GM19240 (cell line): ENCODE measurements around the gene IP6K1.

Experiments
- DNase-seq: peaks from one replicate; pipeline ENCODE4 v3.0.0; 2011; ENCODE audit warnings: low spot score; ENCODE audit not compliant: insufficient read length

The IP6K1 gene

DNA sequence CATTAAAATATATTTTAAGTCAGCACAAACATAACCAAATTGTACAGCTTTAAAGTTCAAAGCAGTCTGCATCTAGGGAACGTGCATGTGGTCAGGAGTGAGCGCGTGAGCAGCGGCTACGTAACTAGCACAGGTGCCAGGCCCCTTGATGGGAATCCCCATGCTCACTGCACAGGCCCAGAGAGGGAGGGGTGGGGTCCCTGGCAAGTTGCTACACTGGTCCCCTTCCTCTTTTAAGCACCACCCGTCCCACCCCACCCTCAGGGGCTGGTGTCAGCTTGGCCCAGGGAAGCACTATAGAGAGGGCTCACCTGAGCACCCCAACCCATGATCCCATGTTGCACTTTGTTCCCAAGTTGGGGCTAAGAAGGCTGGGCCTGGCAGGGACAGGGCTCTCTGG lies 61.8 kb downstream of the IP6K1 start:
- DNase-seq = no peak

DNA sequence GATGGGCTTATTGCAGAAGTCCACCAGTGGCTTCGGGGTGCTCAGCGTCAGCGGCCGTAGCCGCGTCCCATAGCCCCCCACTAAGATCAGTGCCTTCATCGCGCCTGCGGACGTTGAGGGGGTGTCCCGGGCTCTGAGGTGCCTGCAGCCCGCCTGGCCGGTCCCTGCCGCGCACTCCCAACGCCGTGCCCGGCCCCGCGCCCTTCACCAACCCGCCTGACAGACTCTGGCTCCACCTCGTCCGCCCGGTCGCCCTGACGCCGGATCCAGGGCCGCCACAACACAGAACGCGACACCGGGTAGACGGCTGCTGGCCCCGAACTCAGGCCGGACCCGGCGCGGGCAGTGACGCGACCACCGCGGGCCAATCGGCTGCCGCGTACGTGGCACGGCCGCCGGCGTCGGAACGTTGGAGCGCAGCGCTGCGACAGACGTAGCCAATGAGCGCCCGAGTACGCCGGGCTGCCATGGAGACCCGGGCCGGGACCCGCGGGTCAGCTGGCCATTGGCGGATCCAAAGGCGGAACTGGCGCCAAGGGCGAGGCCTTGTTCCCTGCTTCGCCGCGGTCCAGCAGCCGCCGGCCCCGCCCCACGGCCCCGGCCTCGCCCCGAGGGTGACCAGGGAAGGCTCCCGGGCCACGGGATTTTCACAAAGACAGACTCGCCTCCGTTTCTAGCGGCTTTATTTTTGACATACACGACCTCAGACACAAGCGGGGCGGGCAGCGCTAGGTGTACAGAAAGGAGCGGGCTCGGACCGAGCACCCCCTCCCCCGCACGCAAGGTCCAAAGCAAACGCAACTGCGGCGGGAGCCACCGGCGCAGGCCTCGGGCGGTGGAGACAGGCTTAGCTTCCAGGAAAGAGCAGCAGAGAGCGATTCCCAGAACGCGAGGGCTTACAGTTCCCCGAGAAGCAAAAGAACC lies 62.5 kb downstream of the IP6K1 start, which contains the start of gene GMPPB:
GMPPB (minus strand) TSS at position 324 of the 924 bp plus-strand sequence; CDS start at position 99, 225 bp downstream.
- peak; percentile 98 for DNase-seq

DNA sequence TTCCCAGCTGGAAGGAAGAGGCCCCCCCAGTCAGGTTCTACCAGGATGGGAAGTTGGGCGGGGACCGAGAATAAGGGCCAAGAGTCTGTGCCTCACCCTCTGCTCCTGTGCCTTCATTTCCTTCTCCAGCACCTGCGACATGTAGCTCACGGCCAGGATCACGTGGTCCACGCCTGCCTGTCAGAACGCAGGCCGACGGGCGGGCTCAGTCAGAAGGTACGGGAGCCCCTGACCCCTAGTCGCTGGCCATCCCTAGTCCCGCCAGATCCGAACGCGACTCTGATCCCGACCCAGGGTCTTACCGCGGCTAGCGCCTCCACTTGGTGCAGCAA lies 63.1 kb downstream of the IP6K1 start:
- peak; percentile 56 for DNase-seq

DNA sequence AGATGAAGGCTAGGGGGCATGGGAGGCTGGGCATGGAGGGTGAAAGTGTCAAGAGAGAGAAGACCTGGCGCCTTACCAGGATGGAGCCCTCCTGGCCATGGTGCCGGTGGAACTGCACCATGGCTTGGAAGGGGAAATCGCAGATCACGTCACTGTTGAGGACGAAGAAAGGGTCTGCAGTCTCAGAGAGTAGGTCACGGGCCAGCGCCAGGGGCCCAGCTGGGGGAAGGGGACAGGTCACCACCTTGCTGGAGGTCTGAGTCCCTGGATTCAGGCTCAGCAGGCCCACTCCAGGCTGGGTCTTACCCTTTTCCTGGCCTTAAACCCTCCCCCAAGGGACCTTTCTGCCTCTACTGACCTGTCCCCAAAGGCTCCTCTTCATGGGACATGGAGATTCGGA lies 63.4 kb downstream of the IP6K1 start:
- no peak for DNase-seq

DNA sequence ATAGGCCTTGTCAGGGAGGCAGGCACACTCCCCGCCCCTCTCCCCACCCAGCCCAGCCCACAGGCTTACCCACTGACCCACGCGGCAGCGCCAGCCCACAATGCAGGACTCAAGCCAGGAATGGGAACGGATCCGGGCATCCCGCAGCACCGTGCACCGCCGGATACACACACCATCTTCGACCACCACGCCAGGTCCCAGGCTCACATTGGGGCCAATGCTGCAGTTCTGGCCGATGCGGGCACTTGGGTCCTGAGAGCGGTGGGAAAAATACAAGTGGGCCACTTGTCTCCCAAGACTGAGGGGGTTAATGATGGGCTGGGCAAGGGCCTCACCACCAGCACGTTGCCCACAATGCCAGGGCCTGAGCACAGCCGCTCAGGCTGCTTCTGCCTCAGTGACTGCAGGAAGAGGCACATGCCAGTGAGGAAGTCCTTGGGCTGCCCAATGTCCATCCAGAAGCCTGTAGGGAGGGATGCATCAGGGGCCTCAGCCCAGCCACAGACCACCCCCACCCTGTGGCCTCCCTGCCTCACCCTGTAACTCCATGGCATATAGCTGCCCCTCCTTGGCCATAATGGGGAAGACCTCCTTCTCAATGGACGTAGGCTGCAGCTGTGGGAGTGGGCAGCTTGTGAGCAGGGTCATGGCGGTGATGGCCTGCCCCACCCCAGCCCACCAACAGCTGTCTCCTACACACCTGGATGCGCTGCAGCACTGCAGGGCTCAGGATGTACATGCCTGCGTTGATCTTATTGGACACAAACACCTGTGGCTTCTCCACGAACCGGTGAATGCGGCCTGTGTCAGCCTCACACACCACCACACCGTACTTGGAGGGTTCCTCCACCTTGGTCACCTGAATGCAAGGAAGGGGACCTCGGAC lies 64.2 kb downstream of the IP6K1 start:
- DNase-seq = no peak

DNA sequence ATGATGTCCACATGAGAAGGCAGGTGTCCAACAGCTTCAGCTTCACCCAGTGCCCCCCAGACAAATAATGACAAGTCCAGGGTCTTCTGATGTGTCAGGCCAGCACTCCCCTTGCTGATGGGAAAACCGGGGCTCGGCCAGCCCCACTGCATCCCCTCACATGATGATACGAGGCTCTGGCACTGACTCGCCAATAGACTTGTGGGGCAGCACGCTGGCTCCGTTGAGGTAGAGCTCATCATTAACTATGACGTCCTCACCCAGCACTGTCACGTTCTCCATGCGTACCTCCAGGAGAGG lies 64.8 kb downstream of the IP6K1 start:
- DNase-seq = no peak

DNA sequence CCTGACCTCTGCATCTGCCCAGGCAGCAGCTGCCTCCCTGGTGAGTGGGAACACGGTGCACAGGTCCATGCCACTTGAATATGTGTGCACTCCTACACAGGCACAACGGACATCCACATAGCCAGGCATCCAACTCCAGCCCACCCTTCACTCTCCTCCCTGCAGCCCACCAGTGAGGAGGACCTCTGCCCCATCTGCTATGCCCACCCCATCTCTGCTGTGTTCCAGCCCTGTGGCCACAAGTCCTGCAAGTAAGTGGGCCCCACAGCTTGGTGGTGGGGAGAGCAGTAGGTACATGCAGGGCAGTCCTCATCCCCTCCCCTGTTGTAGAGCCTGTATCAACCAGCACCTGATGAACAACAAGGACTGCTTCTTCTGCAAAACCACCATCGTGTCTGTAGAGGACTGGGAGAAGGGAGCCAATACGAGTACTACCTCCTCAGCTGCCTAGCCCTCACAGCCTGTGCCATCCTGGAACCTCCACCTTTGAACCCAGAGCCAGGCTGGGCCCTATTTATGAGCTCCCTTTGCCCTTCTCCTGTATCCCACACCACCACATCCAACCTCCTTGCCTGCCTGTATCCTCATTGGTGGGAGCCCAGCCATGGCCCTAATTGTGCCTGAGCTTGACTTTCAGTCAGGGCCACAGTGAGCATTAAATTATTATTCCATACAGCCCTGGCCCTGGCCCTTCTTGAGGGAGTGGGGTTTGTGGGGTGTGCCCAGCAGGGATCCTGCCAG lies 65.3 kb downstream of the IP6K1 start:
- no peak for DNase-seq

DNA sequence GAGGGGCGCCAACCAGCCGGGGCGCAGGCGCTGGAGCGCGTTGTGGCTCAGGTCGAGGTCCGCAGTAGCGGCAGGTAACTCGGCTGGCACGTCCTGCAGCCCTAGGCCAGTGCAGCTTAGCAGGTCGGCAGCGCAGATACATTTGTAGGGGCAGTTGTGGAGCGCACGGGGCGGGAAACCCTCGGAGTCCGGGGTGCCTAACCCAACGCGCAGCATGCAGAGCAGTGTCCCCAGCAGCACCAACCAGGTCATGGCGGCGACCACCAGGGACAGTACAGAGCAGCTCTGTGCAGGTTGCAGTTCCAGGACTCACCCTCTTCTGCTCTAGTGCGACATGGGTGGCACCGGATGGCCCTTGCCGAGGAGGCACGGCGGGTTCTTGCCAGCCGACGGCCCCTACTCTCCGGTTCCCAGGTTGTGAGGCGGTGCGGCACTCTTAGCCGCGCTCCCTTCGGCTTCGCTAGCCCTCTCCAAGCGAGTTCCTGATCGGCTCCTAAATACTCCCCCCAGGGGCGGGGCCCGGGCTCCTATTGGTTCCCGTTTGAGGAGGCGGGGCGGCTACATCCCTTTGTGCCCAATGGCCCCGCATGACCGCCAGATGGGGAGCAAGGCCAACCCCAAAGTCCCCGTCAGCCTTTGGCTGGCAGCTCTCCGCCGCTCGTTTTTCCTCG lies 67.0 kb downstream of the IP6K1 start, which contains the start of gene AMIGO3:
AMIGO3 (minus strand) TSS at position 471 of the 671 bp plus-strand sequence; CDS start at position 252, 219 bp downstream.
- DNase-seq = peak; percentile 88

DNA sequence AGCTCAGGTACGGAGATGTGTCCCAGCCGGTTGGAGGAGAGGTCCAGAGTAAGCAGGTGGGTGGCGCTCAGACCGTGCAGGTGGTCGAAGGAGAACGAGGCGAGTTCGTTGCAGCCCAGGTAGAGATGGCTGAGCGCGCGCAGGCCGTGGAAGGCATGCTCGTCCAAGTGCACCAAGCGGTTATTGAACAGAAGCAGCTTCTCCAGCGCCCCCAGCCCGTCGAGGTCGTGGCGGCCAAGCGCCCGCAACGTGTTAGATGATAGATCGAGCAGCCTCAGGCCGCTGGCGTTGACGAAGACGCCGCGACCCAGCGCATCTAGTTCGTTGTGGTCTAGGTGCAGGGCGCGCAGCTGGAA lies 67.5 kb downstream of the IP6K1 start:
- no peak for DNase-seq

DNA sequence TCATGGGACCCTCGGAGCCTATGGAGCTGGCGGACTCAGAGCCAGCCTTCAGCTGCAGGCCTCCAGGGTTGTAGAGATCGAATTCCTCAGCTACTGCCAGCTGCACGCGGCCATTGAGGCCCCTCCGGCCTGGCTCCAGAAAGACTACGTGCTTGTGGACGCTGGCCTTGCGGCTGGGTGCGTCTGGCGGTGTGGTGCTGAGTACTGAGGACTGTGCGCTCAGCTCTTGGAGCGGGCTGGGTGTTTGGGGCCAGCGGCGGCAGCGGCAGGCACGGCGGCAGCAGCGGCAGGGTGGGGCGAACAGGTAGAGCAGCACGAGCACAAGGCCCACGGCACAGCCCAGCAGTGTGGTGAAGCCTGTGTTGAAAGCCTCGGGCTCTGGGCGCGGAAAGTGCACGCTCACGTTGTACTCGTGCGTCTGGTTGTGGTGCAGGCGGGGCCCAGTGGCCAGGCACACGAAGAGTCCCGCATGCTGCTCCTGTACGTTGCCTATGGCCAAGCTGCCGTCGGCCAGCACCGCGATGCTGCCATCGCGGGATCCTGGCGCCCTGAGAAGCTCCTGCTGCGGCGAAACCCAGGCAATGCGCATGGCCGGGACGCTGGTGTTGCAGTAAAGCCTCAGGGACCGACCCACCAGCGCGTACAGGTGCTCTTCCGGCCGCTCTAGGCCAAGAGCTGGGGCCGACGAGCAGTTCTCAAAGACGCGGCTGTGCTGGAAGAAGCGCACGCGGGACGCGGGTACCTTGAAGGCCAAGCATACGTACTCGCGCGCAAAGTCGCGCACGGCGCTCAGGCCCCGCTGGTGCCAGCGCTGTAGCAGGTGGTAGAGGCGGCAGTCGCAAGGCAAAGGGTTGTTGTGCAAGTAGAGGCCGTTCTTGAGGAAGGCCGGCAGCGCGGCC lies 68.1 kb downstream of the IP6K1 start:
- DNase-seq = no peak

DNA sequence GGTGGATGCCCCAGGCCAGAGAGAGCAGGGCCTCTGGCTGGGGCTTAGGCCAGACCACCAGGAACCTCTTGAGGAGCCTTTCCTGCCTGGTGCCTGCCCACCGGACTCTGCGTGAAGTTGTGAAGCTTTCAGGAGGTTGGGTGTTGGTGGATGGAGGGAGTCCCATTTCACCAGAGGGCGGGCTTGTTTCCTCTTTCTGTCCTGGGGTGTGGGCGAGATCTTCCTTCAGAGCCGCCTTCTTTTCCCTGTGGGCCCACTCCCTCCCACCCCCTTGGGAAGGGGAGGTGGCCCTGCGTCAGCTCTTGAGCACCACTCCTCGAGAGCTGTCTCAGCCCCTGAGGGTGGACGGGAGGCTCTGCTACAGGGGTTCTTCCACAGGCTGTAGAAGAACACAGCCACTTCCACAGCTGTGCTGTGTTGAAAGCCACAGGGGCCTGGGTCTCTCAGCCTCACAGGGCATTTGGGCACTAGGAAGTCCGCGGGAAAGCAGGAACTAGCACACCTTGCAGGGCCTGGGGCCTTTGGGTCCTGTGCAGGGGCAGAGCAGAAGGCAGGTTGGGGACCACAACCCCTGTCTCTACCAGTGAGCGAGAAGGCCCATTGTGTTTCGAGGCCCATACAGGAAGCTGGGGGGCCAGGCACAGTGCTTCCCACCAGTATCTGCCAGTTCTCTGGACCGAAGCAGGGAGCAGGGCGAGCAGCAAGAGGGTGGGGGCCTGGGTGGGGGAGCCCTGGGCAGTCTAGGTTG lies 69.0 kb downstream of the IP6K1 start:
- no peak for DNase-seq

DNA sequence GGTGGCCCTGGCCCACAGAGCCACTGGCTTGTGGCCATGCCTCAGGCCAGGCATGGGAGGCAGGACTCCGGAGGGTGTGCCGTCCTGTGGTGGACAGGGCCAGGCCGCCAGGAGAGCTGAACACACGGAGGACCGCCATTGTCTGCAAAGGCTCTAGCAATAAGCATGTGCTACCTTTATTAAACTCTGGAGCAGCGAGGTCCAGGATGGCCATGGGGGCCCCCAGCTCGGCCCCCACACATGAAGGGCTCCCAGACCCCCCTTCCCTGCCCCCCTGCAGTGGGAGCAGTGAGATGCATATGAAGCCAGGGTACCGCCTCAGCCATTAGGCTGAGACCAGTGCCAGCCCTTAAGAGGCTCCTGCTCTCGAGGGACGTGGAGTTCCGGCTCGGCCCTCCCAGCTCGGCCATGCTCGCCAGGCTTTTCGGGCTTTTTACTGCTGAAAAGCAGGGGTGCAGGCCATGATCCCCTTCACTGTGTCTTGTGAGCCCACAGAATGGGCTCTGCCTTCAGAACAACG lies 69.6 kb downstream of the IP6K1 start:
- no peak for DNase-seq

DNA sequence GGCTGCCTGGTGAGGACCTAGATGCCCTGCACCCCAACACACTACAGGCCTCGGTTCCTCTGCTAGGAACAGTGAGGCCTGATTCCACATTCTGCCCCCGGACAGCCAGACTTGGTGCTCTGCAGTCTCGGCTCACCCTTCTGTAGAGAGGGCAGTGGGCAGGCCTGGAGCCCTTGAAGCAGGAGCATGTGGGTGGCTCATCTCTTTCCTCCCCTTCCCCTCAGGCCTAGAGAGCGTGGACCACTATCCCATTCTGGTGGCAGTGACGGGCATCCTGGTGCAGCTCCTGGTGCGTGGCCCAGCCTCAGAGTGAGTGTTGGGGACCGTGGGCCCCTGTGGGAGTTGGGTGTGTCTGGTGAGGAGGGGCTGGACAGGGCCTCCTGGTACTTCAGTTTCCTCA lies 70.2 kb downstream of the IP6K1 start:
- DNase-seq = no peak

DNA sequence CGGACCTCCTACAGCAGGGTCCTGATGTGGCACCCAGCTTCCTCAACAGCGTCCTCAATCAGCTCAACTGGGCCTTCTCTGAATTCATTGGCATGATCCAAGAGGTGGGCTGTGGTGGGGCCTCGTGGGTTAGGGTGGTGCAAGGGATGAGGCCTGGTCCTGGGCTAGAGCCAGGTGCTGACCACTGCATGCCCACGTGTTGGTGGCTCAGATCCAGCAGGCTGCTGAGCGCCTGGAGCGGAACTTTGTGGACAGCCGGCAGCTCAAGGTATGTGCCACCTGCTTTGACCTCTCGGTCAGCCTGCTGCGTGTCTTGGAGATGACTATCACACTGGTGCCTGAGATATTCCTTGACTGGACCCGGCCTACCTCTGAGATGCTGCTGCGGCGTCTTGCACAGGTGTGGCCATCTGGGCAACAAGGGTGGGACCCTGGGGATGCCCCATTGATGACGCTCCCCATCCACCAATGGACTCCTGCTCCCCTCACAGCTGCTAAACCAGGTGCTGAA lies 70.7 kb downstream of the IP6K1 start:
- DNase-seq = no peak

DNA sequence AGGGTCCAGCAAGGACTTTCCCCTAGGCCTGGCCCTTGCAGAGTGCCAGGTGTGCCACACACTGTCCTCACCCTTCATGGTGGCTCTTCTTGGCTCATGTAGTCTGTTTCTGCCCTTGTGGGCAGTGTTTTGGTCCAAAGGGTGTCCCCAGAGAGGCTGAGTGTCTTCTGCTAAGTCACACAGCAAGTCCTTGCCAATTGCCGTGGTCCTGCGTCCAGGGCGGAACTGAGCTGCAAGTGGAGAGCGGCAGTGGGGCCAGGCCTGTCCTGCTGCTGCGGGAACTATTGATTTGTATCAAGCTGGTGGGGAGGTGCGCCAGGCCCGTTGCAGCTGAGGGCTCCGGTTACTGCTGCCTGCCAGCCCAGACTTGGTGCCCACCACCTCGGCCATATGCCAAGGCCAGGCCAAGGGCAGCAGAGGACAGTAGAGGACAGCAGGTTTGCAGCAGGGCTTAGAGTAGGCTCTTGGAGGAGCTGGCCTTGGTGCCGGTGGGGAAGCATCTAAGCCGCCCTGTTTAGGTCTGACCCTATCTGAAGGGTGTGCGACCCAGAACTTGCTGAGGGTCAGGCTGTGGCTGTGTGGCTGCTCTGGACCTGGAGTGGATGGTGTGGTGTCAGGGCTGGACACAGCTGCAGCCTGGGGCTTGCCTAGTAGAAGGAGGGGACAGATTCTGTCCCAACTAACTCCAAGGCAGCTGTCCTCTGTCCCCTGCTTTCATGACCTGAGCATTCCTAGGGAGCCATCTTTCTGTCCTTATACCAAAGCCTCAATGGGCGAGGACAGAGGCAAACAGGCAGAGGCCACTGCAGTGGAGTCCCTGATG lies 71.4 kb downstream of the IP6K1 start:
- DNase-seq = no peak

DNA sequence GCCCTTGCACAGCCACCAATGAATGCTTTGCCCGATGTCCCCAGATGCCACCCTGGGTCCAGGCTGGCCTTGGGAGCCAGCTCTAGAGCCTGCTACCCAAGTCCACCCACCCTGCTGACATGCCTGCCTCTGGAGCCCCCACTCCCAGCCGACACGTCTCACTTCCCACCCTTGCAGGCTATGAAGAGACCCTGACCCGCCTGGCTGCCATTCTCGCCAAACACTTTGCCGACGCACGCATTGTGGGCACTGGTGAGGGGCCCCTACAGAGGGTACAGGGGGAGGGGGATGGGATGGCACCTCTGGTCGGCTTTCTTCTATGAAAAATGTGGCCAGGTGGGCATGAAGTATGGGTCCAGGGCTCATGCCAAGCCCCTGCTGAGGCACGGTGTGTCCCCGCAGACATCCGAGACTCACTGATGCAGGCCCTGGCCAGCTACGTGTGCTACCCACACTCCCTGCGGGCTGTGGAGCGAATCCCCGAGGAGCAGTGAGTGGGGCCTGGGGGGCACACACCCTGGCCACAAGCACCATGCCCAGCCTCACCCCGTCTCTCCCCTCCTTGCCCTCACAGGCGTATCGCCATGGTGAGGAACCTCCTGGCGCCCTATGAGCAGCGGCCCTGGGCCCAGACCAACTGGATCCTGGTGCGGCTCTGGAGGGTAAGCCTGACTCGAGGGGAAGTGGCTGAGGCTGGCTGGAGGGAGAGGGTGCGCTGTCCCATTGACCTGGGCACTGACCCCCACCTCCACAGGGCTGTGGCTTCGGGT lies 72.8 kb downstream of the IP6K1 start:
- no peak for DNase-seq

DNA sequence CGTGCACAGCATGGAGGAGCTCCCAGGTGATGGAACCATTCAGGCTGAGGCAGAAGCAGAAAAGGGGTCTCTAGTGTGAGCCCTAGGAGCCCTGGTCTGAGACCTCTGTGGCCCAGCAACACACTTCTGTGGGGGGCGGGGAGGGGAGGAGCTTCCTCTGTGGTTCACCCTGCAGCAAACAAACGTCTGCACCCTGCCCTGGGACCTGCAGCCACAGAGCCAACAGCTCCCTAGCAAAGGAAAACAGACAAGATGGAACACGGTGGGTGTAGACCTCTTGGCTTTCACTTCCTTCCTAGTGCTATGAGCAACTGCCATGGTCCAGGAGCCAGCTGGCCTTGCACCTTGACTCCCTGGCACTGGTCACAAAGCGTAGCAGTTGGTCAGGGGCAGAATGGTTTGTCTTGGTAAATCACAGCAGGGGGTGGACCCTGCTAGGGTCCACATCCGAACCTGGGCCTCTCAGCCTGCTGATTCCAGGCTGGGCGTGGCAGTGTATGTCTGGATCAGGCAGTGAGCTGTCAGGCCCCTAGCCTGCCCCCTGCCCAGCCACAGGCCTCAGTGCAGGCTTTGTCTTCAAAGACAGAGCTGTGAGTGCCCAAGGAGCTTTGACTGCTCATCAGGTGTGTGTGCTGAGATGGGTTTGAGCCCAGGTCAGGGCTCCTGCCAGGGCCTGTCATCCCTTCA lies 73.6 kb downstream of the IP6K1 start:
- DNase-seq = no peak
